Measurements from ENCODE around the gene NRSN2.

The NRSN2 gene

DNA sequence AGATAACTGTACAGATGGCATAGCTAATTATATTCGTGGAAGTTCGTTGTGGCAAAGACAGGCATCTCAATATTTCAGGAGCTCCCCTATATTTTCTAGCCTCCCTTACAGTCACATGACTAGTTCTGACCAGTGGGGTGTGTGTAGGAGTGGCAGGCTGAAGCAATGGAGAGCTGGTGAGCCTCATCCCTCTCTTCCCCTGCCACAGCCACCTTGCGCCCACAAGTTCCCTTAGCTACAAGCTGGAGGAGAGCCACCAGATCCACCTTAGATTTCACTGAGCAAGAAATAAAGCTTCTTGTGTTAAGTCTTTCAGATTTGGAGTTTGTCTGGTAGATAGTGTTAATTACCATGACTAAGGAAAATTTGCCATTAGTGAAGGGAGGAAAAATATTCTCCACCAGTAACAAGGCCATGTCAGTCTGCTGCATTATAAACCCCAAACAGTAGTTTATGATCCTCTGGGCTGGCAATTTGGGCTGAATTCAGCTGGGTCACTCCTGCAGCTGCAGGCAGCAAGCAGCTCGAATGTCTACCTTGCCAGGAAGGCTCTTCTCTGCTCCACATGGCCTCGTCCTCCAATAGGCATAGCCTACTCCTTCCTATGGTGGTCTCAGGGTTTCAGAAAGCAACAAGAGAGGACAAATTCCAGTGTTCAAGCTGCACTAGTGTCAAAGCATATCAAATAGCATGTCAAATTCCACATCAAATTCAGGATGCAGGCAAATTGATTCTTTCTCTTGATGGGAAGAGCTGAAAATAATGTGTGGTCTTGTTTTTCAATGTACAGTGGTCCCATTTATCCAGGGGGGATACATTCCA is 53.8 kb downstream of the NRSN2 start:
- no peak for FAIRE-seq

GRCh38 chr20:401682-402495 is 55.0 kb downstream of the NRSN2 start:
- FAIRE-seq = peak; percentile 96

DNA sequence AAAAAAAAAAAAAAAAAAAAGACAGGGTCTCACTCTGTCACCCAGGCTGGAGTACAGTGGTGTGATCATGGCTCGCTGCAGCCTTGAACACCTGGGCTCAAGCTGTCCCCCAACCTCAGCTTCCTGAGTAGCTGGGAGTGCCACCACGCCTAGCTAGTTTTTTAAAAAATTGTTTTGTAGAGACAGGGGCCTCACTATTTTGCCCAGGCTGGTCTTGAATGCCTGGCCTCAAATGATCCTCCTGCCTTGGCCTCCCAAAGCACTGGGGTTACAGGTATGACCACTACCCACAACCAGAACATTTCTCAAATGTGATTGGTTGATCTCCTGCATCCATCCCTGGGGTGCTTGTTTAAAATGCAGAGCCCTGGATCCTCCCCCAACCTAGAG is 55.6 kb downstream of the NRSN2 start:
- no peak for FAIRE-seq

DNA sequence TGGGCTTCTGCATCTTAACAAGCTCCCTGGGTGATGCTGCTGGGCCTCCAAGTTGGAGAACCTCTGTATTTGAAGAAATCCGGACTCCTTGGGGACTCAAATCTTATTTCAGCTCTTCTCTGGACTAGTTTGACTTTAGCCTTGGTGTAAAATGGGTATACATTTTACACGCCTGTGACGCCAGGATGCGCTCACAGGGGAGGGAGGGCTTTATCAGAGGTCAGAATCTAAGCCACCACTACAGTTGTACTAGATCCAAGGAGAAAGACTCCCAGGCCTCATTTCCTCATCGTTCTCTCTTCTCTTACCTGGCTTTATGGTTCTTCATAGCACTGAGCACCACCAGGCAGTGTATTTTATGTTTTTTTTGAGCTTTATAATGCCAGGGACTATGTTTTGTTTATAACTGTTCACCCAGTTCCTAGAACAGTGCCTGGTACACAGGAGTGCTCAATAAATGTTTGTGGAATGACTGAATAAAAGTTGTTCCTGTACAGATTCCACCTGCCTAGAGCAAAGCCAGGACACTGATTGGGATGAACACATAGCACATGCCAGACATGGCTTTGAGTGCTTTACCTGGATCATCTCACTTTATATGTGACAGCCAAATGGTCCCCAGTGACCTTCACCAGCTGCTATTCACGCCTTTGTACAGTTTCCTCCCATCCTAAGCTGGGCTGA is 56.1 kb downstream of the NRSN2 start:
- FAIRE-seq = no peak

GRCh38 chr20:403582-403957 is 56.7 kb downstream of the NRSN2 start:
- no peak for FAIRE-seq

- no peak for FAIRE-seq
Observed at GRCh38 chr20:404088-404487, 57.2 kb downstream of the NRSN2 start.
